ENCODE measurements around the gene BBS9. TPM values are rescaled to one million over a fixed set of nuclear protein-coding genes. Genes with fewer than 3 reads are reported as not detected.

BBS9 gene
- total RNA-seq, 2 donors from 2014 or later, result 23.0 to 28.6 TPM

DNA sequence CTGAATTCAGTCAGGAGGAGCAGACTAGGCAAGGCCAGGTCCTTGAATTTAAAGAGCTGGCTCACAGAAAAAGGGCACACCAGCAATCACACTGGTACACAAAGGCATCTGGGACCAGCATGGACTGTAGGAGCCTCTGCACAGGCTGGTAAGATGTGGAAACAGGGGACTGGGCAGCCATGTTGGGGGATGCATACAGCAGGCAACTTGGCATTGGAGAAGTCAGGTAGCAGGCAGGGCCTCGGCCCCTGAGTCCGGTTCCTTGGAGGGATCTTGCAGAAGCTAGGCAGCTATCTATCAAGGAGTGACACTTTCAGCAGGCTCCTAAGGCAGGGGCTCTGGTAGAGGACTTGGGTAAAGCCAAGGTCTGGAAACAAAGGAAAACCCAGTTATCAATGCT is 399.7 kb downstream of the BBS9 start:
- DNase-seq (ENCODE audit: low spot score), result no peak
- Histone ChIP-seq H3K9me3 (no peaks in the 10 kb centered on the region), H3K36me3 (no peaks in the 10 kb centered on the region), H3K4me1 (ENCODE audit: control insufficient read depth in 1 of 2, low read depth in 2 of 2) (no peaks in the 10 kb centered on the region), H3K27ac (no peak overlapping the region), H3K4me3 (no peak overlapping the region), H3K27me3 (replicated peaks; ENCODE audit: insufficient read depth) (no peaks in the 10 kb centered on the region)
- TF ChIP-seq, protein P1, sequence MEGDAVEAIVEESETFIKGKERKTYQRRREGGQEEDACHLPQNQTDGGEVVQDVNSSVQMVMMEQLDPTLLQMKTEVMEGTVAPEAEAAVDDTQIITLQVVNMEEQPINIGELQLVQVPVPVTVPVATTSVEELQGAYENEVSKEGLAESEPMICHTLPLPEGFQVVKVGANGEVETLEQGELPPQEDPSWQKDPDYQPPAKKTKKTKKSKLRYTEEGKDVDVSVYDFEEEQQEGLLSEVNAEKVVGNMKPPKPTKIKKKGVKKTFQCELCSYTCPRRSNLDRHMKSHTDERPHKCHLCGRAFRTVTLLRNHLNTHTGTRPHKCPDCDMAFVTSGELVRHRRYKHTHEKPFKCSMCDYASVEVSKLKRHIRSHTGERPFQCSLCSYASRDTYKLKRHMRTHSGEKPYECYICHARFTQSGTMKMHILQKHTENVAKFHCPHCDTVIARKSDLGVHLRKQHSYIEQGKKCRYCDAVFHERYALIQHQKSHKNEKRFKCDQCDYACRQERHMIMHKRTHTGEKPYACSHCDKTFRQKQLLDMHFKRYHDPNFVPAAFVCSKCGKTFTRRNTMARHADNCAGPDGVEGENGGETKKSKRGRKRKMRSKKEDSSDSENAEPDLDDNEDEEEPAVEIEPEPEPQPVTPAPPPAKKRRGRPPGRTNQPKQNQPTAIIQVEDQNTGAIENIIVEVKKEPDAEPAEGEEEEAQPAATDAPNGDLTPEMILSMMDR (IDR thresholded peaks at IDR 0.05), result no peak
- ATAC-seq (ENCODE audit: insufficient number of reproducible peaks, low FRiP score, low read depth), result no peak

DNA sequence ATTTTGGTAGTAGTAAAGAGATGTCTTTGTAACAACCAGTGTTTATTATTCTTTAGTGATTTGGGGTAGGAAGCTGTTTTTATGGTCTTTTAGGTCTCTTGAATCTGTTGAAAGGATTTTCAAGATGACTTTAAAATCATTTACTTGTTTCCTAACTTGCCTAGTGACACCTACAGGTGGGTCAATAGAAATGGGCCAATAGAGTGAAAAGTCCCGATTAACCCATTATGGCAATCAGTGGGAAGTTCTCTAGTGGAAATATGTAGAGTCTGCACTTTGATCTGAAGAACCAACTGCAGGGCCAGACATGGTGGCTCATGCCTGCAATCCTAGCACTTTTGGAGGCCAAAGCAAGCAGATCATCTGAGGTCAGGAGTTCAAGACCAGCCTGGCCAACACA is 401.3 kb downstream of the BBS9 start:
- Histone ChIP-seq H3K9me3 (no peaks in the 10 kb centered on the region), H3K4me3 (no peak overlapping the region), H3K27ac (no peak overlapping the region), H3K4me1 (ENCODE audit: control insufficient read depth in 1 of 2, low read depth in 2 of 2) (no peaks in the 10 kb centered on the region), H3K36me3 (no peaks in the 10 kb centered on the region), H3K27me3 (replicated peaks; ENCODE audit: insufficient read depth) (no peaks in the 10 kb centered on the region)
- no peak for ATAC-seq (ENCODE audit: insufficient number of reproducible peaks, low FRiP score, low read depth)
- no peak for DNase-seq (ENCODE audit: low spot score)
- TF ChIP-seq, protein P1 (IDR thresholded peaks at IDR 0.05), result no peak

DNA sequence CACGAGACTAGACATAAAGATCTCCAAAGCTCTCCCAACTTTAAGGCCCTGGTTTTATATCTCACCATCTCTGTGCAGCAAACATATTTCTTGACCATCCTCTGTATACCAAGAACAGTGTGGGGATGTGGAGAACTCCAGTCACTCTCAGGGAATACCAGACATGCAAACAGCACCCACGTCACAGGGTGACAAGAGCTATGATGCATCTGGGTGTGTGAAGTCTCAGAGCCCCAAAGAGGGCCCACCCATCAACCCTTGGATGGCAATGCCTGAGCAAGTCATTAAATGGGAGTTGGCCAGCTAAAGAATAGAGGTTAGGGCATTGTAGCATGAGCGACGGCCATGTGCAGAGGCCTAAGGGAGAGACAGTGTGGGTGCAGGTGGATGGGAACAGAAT is 402.5 kb downstream of the BBS9 start:
- Histone ChIP-seq H3K4me1 (ENCODE audit: control insufficient read depth in 1 of 2, low read depth in 2 of 2) (no peaks in the 10 kb centered on the region), H3K9me3 (no peaks in the 10 kb centered on the region), H3K27me3 (replicated peaks; ENCODE audit: insufficient read depth) (no peaks in the 10 kb centered on the region), H3K36me3 (no peaks in the 10 kb centered on the region), H3K4me3 (no peak overlapping the region), H3K27ac (no peak overlapping the region)
- no peak for DNase-seq (ENCODE audit: low spot score)
- TF ChIP-seq, protein P1 (IDR thresholded peaks at IDR 0.05), result no peak
- ATAC-seq (ENCODE audit: insufficient number of reproducible peaks, low FRiP score, low read depth), result no peak

DNA sequence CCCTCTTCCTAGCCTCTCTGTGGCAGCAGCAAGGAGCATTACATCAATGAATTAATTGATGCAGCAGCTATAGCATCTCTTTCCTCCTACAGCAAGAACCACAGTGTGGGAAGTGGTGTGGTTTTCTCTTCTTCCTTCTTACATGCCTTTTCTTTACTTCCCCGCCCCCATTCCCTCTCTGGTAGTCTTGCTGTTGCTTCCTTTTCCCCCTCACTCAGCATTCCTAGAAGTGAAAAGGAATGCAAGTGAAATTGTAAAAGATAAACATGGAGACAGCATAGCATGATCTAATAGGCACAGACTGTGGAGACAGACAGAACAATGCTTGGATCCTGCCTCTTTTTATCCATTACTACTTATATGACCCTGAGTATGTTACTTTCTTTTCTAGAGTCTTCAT is 405.5 kb downstream of the BBS9 start:
- Histone ChIP-seq H3K4me1 (ENCODE audit: control insufficient read depth in 1 of 2, low read depth in 2 of 2) (no peaks in the 10 kb centered on the region), H3K27ac (no peak overlapping the region), H3K9me3 (no peaks in the 10 kb centered on the region), H3K4me3 (no peak overlapping the region), H3K27me3 (replicated peaks; ENCODE audit: insufficient read depth) (no peaks in the 10 kb centered on the region), H3K36me3 (no peaks in the 10 kb centered on the region)
- TF ChIP-seq, protein P1 (IDR thresholded peaks at IDR 0.05), result no peak
- DNase-seq (ENCODE audit: low spot score), result no peak
- no peak for ATAC-seq (ENCODE audit: insufficient number of reproducible peaks, low FRiP score, low read depth)

DNA sequence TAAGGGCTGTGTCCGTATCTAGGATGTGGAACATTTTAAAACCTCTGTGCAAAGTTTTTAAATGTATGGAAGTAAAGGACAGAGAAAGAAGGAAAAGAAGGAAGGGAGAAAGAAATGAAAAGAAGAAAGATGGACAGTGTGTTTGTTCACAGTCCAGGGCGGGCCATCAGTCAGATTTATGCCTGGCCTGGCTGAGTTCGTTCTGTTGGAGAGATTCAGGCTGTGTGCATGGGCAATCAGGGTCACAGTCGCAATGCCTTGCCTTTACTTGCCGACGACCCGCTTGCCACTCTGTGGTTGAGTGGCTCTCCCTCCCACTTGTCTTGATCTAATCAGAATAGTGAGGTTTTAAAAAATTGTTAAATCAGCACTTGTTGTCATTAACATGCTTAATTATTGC is 406.6 kb downstream of the BBS9 start:
- TF ChIP-seq, protein P1 (IDR thresholded peaks at IDR 0.05), result no peak
- no peaks in the 10 kb centered on the region for H3K9me3 ChIP-seq
- DNase-seq (ENCODE audit: low spot score) (no peak), ATAC-seq (ENCODE audit: insufficient number of reproducible peaks, low FRiP score, low read depth) (no peak)
- no peaks in the 10 kb centered on the region for H3K4me1 ChIP-seq (ENCODE audit: control insufficient read depth in 1 of 2, low read depth in 2 of 2)
- no peak overlapping the region for H3K4me3 ChIP-seq
- no peaks in the 10 kb centered on the region for H3K27me3 ChIP-seq (replicated peaks; ENCODE audit: insufficient read depth)
- H3K27ac ChIP-seq, result no peak overlapping the region
- H3K36me3 ChIP-seq, result no peaks in the 10 kb centered on the region

Measured in thoracic aorta (tissue), 2 donors.